ENCODE results near the gene EXOC6.
"Not testable (repeated sequence)": the region's sequence is repeated elsewhere in the genome, so short reads cannot be mapped to it uniquely, and the experiment has no call there.

The EXOC6 gene

DNA sequence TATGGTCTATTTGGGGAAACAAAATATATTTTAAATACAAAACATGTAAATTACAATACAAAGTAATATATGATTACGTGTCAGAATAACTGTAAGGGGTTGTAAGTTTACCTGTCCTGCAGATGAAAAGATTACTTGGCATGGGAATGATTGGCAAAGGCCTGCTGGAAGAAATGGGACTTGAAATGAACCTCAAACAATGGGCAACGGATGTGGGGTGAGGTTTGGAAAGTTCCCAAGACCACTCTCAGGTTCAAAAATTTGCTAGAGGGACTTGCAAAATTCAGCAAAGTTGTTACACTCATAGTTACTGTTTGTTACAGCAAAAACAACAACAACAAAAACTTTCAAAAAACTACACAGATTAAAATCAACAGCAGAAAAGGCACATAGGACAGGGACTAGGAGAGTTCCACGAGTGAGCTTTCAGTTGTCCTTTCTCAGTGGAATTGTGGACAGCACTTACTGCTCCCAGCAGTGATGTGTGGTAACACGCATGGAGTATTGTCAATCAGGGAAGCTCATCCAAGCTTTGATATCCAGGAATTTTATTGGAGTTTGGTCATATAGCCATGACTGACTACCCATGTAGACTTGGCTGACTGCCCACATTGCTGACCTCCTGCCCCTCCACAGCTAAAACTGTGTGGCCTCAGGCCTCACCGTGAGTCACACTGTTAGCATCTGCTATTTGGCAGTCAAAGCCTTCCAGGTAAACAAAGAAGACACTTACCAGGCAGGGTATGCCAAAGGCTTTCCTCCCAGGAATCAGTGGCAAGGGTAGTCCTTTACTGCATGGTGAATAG, 43.8 kb downstream of the EXOC6 start:
- H3K27ac ChIP-seq: no peak overlapping the region
- TF ChIP-seq, protein P1, sequence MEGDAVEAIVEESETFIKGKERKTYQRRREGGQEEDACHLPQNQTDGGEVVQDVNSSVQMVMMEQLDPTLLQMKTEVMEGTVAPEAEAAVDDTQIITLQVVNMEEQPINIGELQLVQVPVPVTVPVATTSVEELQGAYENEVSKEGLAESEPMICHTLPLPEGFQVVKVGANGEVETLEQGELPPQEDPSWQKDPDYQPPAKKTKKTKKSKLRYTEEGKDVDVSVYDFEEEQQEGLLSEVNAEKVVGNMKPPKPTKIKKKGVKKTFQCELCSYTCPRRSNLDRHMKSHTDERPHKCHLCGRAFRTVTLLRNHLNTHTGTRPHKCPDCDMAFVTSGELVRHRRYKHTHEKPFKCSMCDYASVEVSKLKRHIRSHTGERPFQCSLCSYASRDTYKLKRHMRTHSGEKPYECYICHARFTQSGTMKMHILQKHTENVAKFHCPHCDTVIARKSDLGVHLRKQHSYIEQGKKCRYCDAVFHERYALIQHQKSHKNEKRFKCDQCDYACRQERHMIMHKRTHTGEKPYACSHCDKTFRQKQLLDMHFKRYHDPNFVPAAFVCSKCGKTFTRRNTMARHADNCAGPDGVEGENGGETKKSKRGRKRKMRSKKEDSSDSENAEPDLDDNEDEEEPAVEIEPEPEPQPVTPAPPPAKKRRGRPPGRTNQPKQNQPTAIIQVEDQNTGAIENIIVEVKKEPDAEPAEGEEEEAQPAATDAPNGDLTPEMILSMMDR (IDR thresholded peaks at IDR 0.05): no peak
- DNase-seq (ENCODE audit: low spot score): no peak
- H3K4me3 ChIP-seq: no peak overlapping the region

DNA sequence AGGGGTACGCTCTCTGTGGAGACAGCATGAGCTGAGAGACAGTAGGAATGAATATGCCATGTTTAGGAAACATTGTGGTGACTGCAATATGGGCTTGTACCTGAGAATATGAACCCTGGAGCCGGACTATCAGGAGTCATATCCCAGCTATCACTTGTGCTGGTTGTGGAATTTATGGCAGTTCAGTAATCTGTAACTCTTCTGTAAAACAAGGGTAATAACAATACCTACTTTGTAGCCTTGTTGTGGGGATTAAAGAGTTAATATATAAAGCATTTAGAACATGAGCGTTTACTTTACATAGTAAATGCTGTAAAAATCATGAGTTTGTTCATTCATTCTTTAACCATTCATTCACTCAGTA, 44.4 kb downstream of the EXOC6 start:
- DNase-seq (ENCODE audit: low spot score): no peak
- no peak overlapping the region for H3K4me3 ChIP-seq
- no peak overlapping the region for H3K27ac ChIP-seq
- TF ChIP-seq, protein P1 (IDR thresholded peaks at IDR 0.05): no peak

DNA sequence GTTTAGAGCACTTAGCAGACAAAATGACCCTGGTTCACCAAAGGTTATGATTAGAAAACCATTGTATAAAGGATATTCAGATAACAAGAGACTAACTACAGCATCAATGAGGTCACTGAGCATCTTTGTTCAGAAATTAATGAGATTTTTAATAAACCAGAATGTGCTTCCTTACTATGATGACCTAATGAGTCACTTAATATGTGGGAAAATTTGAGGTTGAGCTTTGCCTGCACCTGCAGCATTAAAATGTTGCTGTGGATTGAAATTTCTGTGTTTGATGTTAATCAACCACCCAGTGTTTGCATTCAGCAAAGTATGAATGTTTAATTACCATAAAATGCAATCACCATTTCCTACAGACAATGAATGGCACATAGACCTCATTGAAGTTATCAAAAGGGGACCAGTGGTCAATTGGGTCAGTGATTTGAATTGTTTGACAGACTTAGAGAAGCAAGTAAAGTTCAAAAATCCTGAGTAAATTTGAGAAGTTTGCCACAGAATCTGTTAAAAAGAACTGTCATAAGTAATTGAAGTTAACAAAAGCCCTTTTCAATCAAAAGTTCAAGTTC, 45.8 kb downstream of the EXOC6 start:
- DNase-seq (ENCODE audit: low spot score): no peak
- TF ChIP-seq, protein P1 (IDR thresholded peaks at IDR 0.05): no peak
- H3K4me3 ChIP-seq: no peak overlapping the region
- H3K27ac ChIP-seq: no peak overlapping the region

DNA sequence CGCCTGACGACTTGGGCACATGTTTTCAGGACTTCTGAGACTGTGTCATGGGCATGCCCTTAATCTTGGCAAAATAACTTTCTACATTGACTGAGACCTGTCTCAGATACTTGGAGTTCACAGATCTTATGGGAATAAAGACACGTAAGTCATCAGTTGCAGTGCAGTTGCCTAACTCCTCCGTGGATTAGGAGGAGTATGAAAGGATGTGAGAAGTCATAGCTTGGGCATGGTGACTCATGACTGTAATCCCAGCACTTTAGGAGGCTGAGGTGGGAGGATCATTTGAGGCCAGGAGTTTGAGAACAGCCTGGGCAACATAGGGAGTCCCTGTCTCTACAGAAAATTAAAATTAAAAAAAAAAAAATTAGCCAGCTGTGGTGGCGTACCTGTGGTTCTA, 49.6 kb downstream of the EXOC6 start:
- TF ChIP-seq, protein P1 (IDR thresholded peaks at IDR 0.05): no peak
- DNase-seq (ENCODE audit: low spot score): no peak
- H3K4me3 ChIP-seq: no peak overlapping the region
- H3K27ac ChIP-seq: no peak overlapping the region

DNA sequence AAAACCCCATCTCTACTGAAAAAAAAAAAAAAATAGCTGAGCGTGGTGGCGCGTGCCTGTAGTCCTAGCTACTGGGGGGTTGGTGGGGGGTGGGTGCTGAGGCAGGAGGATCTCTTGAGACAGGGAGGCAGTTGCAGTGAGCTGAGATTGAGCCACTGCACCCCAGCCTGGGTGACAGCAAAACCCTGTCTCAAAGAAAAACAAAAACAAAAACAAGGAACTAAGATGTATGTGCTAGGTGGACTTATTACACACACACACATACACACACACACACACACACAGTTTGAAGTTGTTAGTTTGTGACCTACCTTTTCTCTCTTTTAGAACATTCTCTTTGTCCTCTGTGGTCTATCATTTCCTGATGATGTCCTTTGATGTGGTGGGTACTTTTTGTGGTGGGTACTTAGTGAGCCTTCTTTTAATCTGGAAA, 53.5 kb downstream of the EXOC6 start:
- TF ChIP-seq, protein P1 (IDR thresholded peaks at IDR 0.05): no peak
- no peak for DNase-seq (ENCODE audit: low spot score)

DNA sequence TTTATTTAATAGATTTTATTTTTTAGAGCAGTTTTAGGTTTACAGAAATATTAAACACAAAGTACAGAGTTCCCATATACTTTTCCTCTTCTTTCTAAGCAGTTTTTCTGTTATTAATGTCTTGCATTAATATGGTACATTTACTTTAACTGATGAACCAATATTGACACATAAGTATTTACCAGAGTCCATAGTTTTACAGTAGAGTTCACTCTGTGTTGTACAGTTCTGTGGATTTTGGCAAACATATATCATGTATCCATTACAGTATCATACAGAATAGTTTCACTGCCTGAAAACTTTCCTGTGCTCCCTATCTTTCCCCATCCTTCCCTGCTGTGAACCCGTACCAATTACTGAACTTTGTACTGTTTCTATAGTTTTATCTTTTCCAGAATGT, 55.3 kb downstream of the EXOC6 start:
- H3K27ac ChIP-seq: no peak overlapping the region
- TF ChIP-seq, protein P1 (IDR thresholded peaks at IDR 0.05): no peak
- DNase-seq (ENCODE audit: low spot score): no peak
- no peak overlapping the region for H3K4me3 ChIP-seq

More for the DNA sequence above, 53.5 kb downstream of the EXOC6 start:
- Histone ChIP-seq H3K27ac (no peak overlapping the region), H3K4me3 (no peak overlapping the region)

DNA sequence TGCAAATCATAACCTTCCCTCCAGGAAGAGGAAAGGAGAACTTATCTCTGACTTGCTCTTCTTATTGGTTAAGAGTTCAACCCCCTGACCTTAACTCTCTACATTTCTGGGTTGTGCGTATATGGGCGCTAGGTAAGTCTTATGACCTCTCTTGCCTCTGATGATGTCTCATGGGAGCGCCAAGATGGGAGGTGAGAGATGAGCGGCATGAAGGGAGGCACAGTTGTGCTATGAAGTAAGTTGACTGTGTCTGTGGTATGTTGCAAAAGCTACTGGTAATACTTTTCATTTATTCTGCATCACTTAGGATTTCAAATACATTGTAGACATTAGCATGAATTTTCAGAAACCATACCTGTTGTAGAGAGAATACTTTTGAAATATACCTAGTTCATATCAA, 59.0 kb downstream of the EXOC6 start:
- Histone ChIP-seq H3K4me3 (no peak overlapping the region), H3K27ac (no peak overlapping the region)
- no peak for DNase-seq (ENCODE audit: low spot score)
- TF ChIP-seq, protein P1 (IDR thresholded peaks at IDR 0.05): no peak

DNA sequence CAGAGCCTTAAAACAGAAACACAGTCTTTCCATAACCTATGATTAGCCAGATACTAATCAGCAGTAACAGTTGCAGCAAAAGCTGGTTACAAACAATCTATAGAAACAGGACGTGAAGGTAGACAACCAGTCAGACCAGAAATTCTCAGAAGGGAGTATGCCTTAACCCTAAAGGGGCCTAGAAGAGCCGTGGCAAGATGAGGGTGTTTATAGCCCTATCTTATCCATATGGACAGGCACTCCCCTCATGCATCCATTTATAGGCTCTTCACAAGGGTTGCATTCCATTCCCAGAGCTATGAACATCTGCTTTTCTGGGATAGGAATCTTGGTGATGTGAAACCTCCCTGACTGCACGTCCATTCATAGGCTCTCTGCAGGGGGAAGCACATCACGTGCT, 64.3 kb downstream of the EXOC6 start:
- not testable (repeated sequence) for DNase-seq (ENCODE audit: low spot score); H3K4me3 ChIP-seq; H3K27ac ChIP-seq

Data from coronary artery (tissue), 2 donors.